Muscle of arm (tissue), 14 donors: Measurements from ENCODE around the gene FCRL6. TPM values are rescaled to one million over a fixed set of nuclear protein-coding genes. Genes with fewer than 3 reads are reported as not detected.

ENCODE experiments used
- DNase-seq: peaks from one replicate; pipeline ENCODE4 v3.0.0-alpha.2; 2013
- long read RNA-seq, 11 donors: transcript quantifications; one replicate each; lab custom pipeline, GENCODE V29; 2026
- polyA plus RNA-seq, 12 donors: library from polyadenylated mRNA; unstranded; fragments of 120-200 nt; gene quantifications; one replicate each; pipeline ENCODE4 v1.2.1, GENCODE V29; 2013; ENCODE audit not compliant: insufficient read length in 12 of 12

Gene FCRL6
- polyA plus RNA-seq: under 1 TPM in 7 of 12 donors, not detected in 5; 0.10 to 0.34 (median 0.20) TPM
- long read RNA-seq, donor 1: 0 reads
- long read RNA-seq, donor 2: 0 reads
- long read RNA-seq, donor 3: 0 reads
- long read RNA-seq, donor 4: 0 reads
- long read RNA-seq, donor 5: 0 reads
- long read RNA-seq, donor 6: 0 reads
- long read RNA-seq, donor 7: 0 reads
- long read RNA-seq, donor 8: 0 reads
- long read RNA-seq, donor 9: 0 reads
- long read RNA-seq, donor 10: 0 reads
- long read RNA-seq, donor 11: 0 reads

- DNase-seq: no peak
Observed at GRCh38 chr1:159802111-159802510, at the start of gene FCRL6. Gene FCRL6, plus strand, starts transcription at chr1:159802360. Its CDS starts 65 bp downstream, at chr1:159802425.

- DNase-seq: no peak
Observed at GRCh38 chr1:159753386-159753785, 48.8 kb upstream of the FCRL6 start.

- DNase-seq: no peak
Observed at GRCh38 chr1:159755451-159756007, 46.6 kb upstream of the FCRL6 start.

- no peak for DNase-seq
Observed at GRCh38 chr1:159756397-159756796, 45.8 kb upstream of the FCRL6 start.

- no peak for DNase-seq
Observed at GRCh38 chr1:159763686-159764085, 38.5 kb upstream of the FCRL6 start.

- no peak for DNase-seq
Observed at GRCh38 chr1:159765806-159766205, 36.4 kb upstream of the FCRL6 start.

GRCh38 chr1:159771127-159771895 lies 30.8 kb upstream of the FCRL6 start:
- no peak for DNase-seq

- no peak for DNase-seq
Observed at GRCh38 chr1:159774465-159774864, 27.7 kb upstream of the FCRL6 start.

- no peak for DNase-seq
Observed at GRCh38 chr1:159775716-159776115, 26.4 kb upstream of the FCRL6 start.

- no peak for DNase-seq
Observed at GRCh38 chr1:159778266-159778665, 23.9 kb upstream of the FCRL6 start.

GRCh38 chr1:159779403-159779851 lies 22.7 kb upstream of the FCRL6 start:
- DNase-seq: no peak

GRCh38 chr1:159780583-159781582 lies 21.3 kb upstream of the FCRL6 start, which contains the start of gene DUSP23:
Gene DUSP23, plus strand, starts transcription at chr1:159780962. Its CDS starts 139 bp downstream, at chr1:159781101.
- peak; percentile 98 for DNase-seq

- DNase-seq: no peak
Observed at GRCh38 chr1:159781992-159782391, 20.2 kb upstream of the FCRL6 start.

GRCh38 chr1:159783724-159784123 lies 18.4 kb upstream of the FCRL6 start:
- DNase-seq: no peak

GRCh38 chr1:159786465-159786864 lies 15.7 kb upstream of the FCRL6 start:
- no peak for DNase-seq

- DNase-seq: no peak
Observed at GRCh38 chr1:159786966-159787365, 15.2 kb upstream of the FCRL6 start.

GRCh38 chr1:159790237-159790917 lies 11.8 kb upstream of the FCRL6 start:
- no peak for DNase-seq

GRCh38 chr1:159791031-159791430 lies 11.1 kb upstream of the FCRL6 start:
- DNase-seq: no peak

- no peak for DNase-seq
Observed at GRCh38 chr1:159791461-159791860, 10.7 kb upstream of the FCRL6 start.

GRCh38 chr1:159795534-159795933 lies 6.6 kb upstream of the FCRL6 start:
- DNase-seq: no peak

GRCh38 chr1:159798893-159799292 lies 3.3 kb upstream of the FCRL6 start:
- peak; percentile 59 for DNase-seq
